Retinal pigment epithelial cell (primary cell): ENCODE measurements around the gene TNFRSF19.

Experiments
- DNase-seq: peaks from one replicate; pipeline ENCODE4 v3.0.0-alpha.2; 2010; ENCODE audit warnings: low read depth
- H3K4me3 ChIP-seq: 2 replicates; pipeline ENCODE4 v1.5.1; 2011; ENCODE audit warnings: mild to moderate bottlenecking, low read length, control low read depth, moderate library complexity
- TF ChIP-seq, protein P1 (sequence below): conservative IDR thresholded peaks from 2 replicates; pipeline ENCODE4 v1.5.1; 2011; ENCODE audit warnings: low read depth, low read length, control low read depth, inconsistent platforms

TNFRSF19 gene

DNA sequence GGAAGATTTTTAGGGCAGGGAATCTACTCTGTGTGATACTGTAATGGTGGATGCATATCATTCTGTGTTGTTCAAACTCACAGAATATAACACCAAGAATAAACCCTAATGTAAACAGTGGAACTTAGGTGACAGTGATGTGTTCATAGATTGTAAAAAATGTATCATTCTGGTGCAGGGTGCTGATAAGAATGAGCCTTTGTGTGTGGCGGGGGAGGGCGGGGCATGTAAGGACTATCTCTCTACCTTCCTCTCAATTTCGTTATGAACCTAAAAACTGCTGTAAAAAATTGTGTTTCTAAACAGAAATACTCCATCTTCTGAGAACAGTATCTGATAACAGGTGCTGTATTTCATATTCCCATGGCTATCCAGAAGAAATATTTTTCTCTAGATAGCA, 35.6 kb downstream of the TNFRSF19 start:
- no peak for DNase-seq
- no peak overlapping the region for H3K4me3 ChIP-seq
- TF ChIP-seq, protein P1, sequence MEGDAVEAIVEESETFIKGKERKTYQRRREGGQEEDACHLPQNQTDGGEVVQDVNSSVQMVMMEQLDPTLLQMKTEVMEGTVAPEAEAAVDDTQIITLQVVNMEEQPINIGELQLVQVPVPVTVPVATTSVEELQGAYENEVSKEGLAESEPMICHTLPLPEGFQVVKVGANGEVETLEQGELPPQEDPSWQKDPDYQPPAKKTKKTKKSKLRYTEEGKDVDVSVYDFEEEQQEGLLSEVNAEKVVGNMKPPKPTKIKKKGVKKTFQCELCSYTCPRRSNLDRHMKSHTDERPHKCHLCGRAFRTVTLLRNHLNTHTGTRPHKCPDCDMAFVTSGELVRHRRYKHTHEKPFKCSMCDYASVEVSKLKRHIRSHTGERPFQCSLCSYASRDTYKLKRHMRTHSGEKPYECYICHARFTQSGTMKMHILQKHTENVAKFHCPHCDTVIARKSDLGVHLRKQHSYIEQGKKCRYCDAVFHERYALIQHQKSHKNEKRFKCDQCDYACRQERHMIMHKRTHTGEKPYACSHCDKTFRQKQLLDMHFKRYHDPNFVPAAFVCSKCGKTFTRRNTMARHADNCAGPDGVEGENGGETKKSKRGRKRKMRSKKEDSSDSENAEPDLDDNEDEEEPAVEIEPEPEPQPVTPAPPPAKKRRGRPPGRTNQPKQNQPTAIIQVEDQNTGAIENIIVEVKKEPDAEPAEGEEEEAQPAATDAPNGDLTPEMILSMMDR: no peak

DNA sequence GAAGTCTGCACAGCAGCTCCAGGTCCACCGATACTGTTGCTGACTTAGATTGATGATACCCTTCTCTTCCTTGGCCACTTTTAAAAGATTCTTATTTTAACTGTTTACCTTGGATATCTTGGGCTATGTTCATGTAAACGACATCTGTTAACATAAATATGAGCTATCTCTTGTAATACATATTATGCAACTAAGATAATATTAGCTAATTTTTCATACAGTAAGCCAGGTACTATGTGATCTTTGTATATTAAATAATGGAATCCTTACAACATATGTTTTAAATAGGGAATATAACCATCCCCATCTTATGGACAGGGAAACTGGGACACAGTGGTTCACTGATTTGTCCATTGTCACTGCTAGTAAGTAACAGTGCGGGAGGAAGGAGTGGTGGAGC, 37.9 kb downstream of the TNFRSF19 start:
- TF ChIP-seq, protein P1: no peak
- no peak overlapping the region for H3K4me3 ChIP-seq
- DNase-seq: no peak

DNA sequence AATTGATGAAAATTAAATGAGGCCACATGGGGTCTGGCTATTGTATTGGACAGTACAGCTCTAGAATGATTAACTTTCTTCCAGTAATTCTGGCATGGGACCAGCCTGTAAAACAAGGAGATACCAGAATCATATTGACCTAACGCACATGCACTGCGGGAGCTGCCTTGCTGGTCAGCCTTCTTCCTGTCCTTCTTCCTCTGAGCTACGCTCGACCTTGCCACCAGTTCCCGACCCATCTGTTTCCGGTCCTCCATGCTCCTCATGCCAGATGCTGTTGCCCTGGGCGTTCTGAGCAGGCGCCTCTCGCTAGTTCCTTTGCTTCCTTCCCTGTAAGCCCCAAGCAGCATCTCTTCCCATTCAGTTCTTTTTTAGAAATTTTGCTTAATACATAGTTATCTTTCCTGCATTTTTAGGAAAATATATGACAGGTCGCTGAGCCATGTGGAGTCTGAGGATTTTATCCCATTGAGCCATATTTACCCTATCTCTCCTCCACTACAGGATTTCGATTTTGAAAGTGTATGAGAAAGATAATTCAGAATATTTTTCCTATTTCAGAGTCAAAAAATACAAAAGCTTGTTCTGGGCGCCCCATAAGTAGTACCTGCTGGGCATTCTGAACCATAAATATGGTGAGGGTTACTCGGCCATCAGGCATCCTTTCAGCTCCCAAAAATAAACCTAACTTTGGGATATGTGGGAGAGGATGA, 38.6 kb downstream of the TNFRSF19 start:
- no peak for DNase-seq
- TF ChIP-seq, protein P1: no peak
- H3K4me3 ChIP-seq: no peak overlapping the region

DNA sequence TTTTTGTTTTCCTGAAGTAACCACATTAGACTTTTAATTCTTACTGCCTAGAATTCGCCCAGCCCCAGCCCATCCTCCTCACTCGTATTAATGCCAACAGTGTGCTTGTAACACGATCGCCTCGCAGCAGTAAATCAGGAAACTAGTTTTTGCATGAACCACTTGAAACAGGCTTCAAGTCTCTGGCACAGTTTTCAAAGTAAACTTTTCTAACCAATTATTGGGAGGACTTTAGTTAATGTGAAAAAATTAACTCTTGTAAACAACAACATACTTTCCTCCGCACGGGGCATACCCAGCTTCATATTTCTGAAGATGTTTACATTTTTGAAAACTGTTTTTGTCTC, 39.2 kb downstream of the TNFRSF19 start:
- DNase-seq: no peak
- TF ChIP-seq, protein P1: no peak
- no peak overlapping the region for H3K4me3 ChIP-seq

DNA sequence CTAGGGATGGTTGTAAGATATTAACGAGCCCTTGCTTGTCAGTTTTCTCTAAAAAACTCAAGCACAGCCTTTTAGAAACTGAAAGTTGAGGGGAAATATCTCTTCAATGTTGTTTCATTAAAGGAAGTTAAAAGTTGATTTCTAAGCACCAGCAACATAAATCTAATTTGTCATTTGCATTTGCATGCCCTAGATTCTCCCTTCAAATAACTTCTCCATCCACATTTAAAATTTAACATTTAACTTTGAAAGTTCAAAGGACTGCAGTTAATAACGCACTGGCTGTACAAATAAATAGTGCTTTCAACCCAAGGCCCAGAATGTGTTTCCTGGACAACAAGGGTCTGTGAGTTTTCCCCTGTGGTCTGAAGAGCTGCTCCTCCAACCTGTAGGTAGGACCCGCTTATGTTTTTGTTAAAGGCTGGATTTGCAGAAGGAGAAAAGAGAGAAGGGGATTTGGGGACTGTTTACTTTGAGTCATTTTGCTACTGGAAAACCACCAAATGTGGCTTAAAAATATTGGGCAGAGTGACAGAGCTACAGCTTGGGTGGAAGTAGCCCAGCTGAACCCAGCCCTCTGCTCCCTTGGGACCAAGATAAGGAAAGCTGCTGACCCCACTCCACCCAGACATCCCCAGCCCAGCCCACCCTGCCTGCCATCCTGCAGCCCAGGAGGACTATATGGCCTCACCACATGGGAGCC, 39.8 kb downstream of the TNFRSF19 start:
- DNase-seq: no peak
- H3K4me3 ChIP-seq: no peak overlapping the region
- TF ChIP-seq, protein P1: no peak

DNA sequence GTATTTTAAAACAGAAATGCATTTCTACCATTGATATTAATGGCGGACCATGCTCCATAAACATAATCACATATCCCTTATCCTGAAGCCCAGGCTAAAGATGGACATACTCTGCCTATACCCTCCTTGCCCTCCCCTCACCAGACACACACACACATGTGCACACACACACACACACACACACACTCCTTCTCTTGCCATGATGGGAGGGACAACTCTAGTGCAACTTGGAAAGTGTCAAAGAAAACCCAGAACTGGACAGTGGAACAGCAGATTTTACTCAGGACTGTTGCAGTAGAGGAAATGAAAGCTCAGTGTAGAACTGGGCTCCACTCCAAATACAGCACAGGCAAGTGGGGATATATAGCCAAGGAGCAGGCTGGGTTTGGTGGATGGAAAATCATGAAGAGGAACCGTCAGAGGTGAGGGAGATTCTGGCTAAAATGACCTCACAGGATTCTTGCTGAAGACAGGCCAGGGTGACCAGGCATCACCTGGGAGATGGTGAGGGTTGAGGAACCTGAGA, 40.8 kb downstream of the TNFRSF19 start:
- TF ChIP-seq, protein P1: no peak
- no peak for DNase-seq

DNA sequence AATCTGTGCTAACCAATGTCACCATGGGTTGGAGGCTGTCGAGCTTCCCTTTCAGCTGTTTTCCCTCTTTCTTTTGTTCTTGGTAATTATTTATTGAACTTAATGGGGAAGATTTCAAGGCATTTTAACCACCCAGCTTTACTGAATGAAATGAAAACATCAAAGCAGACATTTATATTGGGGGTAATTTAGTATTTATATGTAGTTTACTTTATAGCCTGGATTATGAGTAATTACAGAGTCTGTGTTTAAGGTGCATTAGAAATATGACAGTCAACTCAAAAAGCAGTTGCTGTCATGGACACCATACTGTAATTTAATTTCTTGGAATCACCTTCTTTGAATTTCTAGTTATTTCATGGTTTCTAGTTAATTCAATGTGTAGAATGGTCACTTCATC, 42.0 kb downstream of the TNFRSF19 start:
- H3K4me3 ChIP-seq: no peak overlapping the region
- no peak for DNase-seq
- TF ChIP-seq, protein P1: no peak

More for the DNA sequence above, 40.8 kb downstream of the TNFRSF19 start:
- no peak overlapping the region for H3K4me3 ChIP-seq
